Measurements from ENCODE around the gene LDB2. TPM values are rescaled to one million over a fixed set of nuclear protein-coding genes. Genes with fewer than 3 reads are reported as not detected.

LDB2 gene
- total RNA-seq, 1 donor from 2014 or later: not detected

DNA sequence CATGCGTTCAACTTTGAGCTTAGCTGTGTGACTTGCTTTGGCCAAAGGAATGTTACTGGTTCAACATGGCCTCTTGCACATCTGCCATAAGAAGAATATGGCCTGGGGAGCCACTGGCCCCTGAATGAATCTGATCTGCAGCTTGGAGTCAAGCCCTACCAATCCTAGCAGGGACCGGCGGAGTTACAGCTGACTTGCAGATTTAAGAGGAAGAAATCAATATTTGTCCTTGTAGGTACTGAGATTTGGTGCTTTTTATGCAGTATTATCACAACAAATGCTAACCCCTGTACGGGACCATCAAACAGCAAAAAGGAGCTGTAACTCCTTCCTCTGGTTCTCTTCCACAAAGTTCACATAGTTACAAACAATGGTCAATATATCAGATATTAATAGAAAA is 252.0 kb downstream of the LDB2 start:
- Mint-ChIP-seq H3K4me1 (ENCODE audit: low read depth) (peaks cover 3% of the 10 kb centered on the region), H3K36me3 (ENCODE audit: insufficient read depth) (no peaks in the 10 kb centered on the region), H3K4me3 (ENCODE audit: low read depth) (no peak overlapping the region), H3K27ac (no peak overlapping the region), H3K27me3 (peaks cover 55% of the 10 kb centered on the region), H3K9me3 (ENCODE audit: low read depth) (no peaks in the 10 kb centered on the region)
- DNase-seq (ENCODE audit: low spot score, unreplicated experiment): no peak
- TF ChIP-seq, protein P1, sequence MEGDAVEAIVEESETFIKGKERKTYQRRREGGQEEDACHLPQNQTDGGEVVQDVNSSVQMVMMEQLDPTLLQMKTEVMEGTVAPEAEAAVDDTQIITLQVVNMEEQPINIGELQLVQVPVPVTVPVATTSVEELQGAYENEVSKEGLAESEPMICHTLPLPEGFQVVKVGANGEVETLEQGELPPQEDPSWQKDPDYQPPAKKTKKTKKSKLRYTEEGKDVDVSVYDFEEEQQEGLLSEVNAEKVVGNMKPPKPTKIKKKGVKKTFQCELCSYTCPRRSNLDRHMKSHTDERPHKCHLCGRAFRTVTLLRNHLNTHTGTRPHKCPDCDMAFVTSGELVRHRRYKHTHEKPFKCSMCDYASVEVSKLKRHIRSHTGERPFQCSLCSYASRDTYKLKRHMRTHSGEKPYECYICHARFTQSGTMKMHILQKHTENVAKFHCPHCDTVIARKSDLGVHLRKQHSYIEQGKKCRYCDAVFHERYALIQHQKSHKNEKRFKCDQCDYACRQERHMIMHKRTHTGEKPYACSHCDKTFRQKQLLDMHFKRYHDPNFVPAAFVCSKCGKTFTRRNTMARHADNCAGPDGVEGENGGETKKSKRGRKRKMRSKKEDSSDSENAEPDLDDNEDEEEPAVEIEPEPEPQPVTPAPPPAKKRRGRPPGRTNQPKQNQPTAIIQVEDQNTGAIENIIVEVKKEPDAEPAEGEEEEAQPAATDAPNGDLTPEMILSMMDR (IDR thresholded peaks at IDR 0.05; ENCODE audit: unreplicated experiment): no peak

DNA sequence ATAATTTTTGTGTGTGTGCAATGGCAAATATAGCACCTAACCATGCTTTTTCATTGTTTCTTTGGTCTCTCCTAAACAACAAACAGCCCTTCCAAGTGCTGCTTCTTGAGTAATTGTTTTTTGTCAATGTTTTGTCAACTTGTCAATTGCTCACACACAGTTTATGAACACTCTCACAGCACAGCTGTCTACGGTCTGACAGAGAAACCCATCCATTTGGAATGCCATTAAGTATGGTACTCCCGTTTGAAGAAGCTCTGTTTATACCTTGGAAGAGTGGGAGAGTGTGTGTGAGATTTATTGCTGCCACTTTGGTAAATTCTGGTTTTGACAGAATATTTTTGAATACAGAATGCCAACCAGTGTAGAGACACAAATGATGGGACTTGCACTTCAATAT is 254.6 kb downstream of the LDB2 start:
- Mint-ChIP-seq H3K4me1 (ENCODE audit: low read depth) (peaks cover 3% of the 10 kb centered on the region), H3K27ac (no peak overlapping the region), H3K36me3 (ENCODE audit: insufficient read depth) (no peaks in the 10 kb centered on the region), H3K4me3 (ENCODE audit: low read depth) (no peak overlapping the region), H3K9me3 (ENCODE audit: low read depth) (no peaks in the 10 kb centered on the region), H3K27me3 (peaks cover 66% of the 10 kb centered on the region)
- TF ChIP-seq, protein P1 (IDR thresholded peaks at IDR 0.05; ENCODE audit: unreplicated experiment): no peak
- DNase-seq (ENCODE audit: low spot score, unreplicated experiment): no peak

DNA sequence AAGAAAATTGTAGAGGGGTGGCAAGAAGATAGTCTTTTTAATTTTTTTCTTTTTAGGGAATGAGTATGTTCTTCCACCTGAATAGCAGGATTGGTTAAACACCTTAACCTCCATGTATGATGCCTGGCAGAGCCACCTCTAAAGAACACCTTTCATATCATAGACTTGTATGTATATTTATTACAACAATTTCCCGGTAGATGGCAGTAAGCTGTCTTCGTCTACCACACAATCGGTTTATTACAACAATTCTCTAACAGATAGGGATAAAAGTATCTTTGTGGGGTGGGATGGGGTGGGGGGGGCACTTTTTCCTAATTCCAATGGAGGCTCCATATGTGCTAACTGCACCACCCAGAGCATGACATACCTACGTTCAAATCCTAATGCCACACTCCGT is 255.5 kb downstream of the LDB2 start:
- DNase-seq (ENCODE audit: low spot score, unreplicated experiment): no peak
- TF ChIP-seq, protein P1 (IDR thresholded peaks at IDR 0.05; ENCODE audit: unreplicated experiment): no peak
- Mint-ChIP-seq H3K9me3 (ENCODE audit: low read depth) (no peaks in the 10 kb centered on the region), H3K27ac (no peak overlapping the region), H3K27me3 (peaks cover 66% of the 10 kb centered on the region), H3K4me1 (ENCODE audit: low read depth) (peaks cover 3% of the 10 kb centered on the region), H3K4me3 (ENCODE audit: low read depth) (no peak overlapping the region), H3K36me3 (ENCODE audit: insufficient read depth) (no peaks in the 10 kb centered on the region)

DNA sequence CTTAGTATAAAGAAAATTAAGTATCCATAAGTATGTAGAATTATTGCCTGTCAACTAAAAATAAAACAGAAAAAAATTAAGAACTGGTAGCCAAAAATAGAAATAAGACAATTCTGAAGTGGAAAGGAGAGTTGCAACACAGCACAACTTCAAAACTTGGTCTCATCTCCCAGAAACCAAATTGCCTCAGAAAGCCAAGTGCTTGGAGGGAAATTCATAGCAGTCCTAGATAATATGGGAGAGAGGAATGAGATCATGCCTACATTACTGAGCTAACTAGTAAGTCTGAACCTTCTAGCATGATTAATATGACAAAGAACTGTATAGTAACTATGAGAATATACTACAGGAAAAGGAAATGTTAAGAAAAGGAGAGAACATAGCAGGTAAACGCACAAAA is 256.5 kb downstream of the LDB2 start:
- no peaks in the 10 kb centered on the region for H3K9me3 Mint-ChIP-seq (ENCODE audit: low read depth)
- H3K4me3 Mint-ChIP-seq (ENCODE audit: low read depth): no peak overlapping the region
- H3K27ac Mint-ChIP-seq: no peak overlapping the region
- TF ChIP-seq, protein P1 (IDR thresholded peaks at IDR 0.05; ENCODE audit: unreplicated experiment): no peak
- H3K36me3 Mint-ChIP-seq (ENCODE audit: insufficient read depth): no peaks in the 10 kb centered on the region
- peaks cover 67% of the 10 kb centered on the region for H3K27me3 Mint-ChIP-seq
- DNase-seq (ENCODE audit: low spot score, unreplicated experiment): no peak
- peaks cover 3% of the 10 kb centered on the region for H3K4me1 Mint-ChIP-seq (ENCODE audit: low read depth)

DNA sequence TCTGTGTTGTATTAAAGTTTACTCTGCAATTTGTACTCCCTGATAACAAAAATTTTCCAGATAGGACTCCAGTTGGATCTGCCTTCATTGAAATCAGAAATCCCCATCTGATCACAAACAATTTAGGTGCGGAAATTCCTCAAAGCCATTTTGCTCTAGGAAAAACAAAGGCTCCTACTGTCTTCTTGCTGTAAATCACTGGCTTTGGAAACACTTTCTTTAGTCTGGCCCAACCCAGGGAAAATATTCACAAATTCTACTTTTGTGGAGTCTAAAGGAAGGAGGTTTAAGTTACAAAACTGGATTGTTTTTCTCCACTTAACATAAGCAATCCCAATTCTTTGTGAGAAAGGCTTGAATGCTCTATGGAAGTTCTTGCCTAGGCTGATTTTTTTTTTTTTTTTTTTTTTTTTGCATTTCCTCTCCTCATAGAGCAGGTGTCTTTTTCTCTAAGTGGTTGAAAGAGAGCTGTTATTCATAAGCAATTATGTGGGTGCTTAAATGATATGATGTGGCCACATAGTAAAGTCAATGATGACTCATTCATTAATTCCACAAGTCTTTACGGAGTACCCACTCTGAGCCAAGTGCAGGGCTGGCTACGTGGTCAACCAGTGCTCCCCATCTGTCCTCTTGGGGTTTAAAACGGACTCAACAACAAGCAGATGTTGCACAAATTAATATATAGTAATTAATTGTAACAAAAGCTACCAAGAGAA is 261.4 kb downstream of the LDB2 start:
- Mint-ChIP-seq H3K4me1 (ENCODE audit: low read depth) (peaks cover 15% of the 10 kb centered on the region), H3K27ac (no peak overlapping the region), H3K4me3 (ENCODE audit: low read depth) (no peak overlapping the region), H3K27me3 (peaks cover 55% of the 10 kb centered on the region), H3K9me3 (ENCODE audit: low read depth) (peaks cover 3% of the 10 kb centered on the region), H3K36me3 (ENCODE audit: insufficient read depth) (no peaks in the 10 kb centered on the region)
- TF ChIP-seq, protein P1 (IDR thresholded peaks at IDR 0.05; ENCODE audit: unreplicated experiment): no peak
- no peak for DNase-seq (ENCODE audit: low spot score, unreplicated experiment)

Measured in progenitor cell of endocrine pancreas (in vitro differentiated cells).